NCI-H345 treated with DMSO at 0.1 percent for 48 hours (cell line): ENCODE measurements around the gene MEOX2.

Experiments used
- DNase-seq: peaks from one replicate; lab custom pipeline; 2025; ENCODE audit not compliant: unreplicated experiment; lab: John Stamatoyannopoulos, UW

Gene MEOX2

DNA sequence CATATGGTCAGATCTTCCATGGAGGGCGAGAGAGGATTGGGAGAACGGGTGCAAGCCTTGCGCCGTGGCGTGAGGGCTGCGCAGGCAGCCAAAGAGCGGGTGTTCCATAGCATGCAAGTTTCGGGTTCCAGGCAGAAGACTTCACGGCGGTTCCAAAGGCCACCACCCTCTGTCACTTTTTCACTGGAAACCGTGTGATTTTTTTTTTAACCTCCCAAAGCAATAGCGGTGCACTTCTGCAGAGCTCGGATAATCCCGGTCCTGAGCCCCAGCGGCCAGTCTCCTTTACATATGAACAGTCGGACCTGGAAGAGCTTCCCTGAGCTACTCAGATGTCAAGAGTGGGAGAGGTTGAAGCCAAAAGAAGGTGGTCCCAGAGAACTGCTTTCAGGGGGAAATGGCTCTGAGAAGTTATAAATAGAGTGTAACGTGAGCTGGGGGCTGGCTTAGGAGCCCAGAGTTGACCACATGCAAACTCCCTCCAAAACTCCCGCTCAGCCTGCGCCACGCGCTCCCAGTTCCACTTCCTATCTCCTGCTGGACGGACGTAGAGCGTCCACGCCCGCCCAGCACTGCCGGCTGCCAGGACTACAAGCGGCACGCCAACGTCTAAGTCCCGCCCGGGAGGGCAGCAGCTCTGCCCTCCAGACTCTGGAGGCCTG is at the start of gene MEOX2:
MEOX2 (minus strand) TSS at position 389 of the 662 bp plus-strand sequence; CDS start at position 108, 281 bp downstream.
- no peak for DNase-seq

DNA sequence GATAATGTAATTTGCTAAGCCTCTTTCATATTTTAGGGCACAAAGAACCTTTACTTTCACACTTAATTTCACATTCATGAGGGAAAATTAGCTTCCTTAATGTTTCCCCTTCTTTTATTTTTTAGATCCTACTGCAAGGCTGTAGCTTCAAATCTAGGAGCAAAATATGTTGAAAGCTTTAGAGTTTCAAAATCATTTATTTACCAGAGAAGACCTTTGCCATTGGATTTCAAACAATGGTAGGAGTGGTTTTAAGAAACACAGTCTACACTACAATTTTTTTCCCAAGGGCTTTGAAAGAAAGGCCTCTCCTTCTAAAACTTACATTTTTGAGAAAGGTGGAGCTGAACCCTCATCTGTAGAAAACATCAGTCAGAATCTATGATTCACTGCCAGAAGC is 43.3 kb upstream of the MEOX2 start:
- no peak for DNase-seq

DNA sequence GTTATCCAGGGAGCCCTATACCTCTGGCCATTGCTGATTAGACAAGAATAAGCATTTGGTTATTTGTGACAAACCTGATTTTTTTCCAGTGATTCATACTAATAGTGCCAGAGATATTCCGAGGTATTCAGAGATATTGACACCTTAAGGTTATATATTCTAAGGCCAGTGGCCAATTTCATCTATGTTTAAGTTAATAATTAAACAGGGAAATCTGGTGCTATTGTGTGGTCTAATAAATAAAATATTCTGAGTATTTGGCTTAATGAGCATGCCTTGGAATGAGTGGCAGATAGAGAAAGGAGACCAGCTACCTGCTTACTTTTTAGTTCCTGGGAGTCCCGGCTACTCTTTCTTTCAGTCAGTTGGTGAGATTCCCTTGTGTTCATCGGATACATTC is 38.6 kb upstream of the MEOX2 start:
- DNase-seq = no peak

DNA sequence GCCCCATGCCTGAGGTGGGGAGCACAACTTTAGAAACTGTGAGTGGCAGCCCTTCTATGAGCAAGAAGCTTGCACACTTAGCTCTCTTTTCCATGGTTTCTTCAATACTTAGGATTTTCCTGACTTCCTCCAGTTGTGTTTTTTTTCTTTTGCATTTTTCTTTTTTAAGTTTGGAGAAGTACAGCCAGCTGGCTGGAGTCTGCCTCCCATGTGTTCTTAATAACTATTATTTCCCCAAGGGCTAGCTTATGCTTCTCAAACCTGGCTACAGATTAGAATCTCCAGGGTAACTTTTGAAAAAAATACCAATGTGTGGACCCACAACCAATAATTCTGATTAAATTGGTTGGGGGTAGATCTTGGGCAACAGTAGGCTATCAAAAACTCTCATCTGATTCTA is 37.4 kb upstream of the MEOX2 start:
- DNase-seq = no peak

DNA sequence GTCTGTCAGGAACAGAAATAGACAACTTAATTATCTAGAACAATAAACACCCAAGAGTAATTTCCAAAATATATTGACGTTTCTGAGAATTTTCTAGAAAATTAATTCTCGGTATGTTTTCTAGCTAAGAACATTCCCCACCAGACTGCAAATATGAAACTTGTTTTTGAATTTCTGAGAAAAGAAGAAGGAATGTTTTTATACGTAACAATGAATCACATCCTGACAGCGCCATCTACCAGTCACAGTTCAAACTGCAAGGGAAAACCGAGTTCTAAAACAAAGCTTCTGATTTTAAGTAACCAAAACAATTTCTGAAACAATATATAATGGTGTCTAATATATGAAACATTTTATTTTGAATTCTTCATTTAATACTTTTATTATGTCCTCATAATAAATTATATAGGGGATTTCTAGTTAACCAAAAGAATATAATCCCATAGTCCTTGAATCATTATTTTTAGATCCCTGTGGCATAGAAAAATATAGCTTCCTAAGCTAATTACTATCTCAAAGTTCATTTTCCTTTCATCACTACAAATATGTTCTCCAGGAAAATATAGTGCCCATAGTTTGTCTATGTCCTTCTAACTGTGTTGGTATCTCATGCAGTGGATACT is 34.5 kb upstream of the MEOX2 start:
- peak; percentile 32 for DNase-seq

DNA sequence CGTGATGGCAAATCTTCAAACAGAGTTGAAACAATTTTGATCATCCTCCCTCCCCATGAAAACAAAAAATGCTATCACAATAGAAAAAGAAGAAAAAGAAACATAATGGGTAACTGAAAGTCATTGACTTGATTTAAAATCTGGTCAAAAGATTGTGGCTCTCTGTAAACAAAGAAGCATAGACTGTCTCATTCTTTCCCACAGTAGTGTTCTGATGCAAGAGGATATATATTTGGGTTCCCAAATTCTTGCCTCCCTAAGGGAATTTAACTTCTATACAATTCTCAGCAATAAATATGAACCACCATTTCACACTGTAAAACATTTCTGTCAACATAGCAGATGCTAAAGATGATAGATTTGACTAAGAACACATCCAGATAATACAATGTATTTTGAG is 32.8 kb upstream of the MEOX2 start:
- no peak for DNase-seq

DNA sequence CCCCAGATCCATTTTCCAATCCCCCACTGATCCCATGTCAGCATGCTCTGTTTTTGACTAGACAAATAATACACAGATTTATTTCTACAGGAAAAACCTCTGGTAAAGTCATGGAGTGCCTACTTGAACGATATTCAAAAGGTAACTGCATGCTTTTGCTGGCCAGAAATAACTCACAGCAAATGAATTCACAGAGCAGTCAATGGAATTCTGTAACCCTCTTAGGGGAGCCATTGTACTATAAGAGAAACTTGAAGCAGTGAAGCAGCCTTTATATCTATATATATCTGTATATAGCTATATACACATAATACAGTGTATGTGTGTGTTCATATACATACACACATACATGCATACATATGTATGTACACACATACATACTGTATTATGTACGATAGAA is 29.0 kb upstream of the MEOX2 start:
- DNase-seq = no peak

DNA sequence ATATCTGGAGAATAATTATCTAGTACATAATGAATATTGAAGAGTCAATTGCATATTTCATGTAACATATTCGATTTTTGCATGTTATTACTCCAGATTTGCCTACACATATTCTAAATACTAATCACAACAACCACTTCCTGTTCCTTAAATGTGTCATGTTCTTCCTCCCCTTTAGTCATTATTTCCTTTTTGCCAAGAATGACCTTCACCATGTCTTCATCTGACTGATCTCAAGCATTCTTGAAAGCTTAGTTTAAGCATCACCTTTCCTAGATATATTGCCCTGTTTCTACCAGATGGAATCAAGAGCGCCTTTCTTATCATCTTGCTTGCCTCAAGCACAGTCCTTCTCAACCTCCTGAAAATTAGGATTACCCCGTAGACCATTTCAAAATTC is 23.5 kb upstream of the MEOX2 start:
- DNase-seq = no peak

DNA sequence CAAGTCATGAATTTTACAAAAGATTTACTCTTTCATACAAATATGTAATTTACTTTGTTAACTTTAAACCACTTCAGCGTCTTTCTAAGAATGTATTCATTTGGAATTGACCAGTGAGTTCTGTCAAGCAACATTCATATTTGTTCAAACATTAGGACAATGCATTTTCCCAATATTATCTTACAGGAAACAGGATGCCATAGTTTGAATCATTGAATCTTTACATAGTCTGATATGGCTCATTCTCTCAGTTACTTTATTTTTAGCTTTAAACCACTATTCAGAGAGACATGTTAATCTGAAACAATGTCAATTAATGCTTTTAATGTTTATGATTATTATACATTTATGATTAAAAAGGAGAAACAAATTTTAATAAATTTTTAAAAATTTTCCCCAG is 21.1 kb upstream of the MEOX2 start:
- no peak for DNase-seq

DNA sequence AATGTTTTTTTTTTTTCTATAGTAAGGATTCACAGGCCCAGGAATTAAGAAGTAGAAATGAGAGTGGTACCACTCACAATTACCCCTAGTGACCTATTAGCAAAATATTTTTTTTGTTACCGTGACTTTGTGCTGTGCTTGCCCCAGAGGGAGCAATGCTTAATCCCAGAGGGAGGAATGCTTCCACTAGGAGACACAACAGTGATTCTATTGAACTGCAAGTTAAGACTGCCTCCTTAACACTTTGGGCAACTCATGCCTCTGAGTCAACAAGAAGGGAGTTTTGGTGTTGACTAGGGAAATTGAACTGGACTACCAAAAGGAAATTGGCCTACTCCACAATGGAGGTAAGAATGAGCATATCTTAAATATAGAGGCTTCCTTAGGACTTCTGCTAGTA is 17.2 kb upstream of the MEOX2 start:
- no peak for DNase-seq

DNA sequence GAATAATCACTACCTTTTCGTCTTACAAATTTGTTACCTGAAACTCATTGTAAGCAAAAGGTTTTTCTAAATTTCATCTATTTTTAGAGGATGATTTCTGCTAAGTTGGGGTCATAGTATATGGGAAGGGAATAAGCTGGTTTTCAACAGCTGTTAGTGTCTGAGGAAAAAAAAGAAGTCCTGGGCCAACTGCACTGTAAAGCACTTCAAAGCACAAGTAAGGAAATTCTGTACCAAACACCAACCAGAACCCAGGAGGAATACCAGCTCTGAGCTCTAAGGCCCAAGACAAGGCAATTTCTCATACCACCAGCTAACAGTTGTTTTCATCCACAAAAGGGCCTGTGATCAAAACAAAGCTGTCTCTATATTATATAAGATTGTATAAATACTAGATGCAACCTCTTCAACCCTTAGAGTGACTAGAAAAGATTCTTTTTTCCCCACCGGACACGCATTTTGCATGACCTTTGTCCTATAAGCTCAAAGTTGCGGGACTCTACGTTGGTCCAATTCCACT is 6.1 kb upstream of the MEOX2 start:
- no peak for DNase-seq

DNA sequence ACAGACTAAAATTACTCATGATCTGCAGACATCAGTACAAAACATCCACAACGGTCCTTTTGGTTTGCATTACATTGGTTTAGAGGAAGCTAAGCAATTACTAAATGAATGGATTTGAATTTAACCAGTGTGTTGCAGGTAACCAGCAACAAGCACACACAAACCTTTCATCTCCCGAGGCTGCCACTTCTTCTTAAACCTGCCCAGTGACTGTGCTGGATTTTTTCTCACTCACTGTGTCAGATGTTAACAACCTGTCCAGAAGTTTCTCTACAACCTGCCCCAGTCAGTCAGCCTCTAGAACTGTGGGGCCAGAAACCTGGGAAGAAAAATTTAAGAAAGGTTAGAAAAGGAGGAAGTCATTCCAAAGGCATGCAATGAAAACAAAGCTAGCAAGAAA is 2.4 kb upstream of the MEOX2 start:
- no peak for DNase-seq

DNA sequence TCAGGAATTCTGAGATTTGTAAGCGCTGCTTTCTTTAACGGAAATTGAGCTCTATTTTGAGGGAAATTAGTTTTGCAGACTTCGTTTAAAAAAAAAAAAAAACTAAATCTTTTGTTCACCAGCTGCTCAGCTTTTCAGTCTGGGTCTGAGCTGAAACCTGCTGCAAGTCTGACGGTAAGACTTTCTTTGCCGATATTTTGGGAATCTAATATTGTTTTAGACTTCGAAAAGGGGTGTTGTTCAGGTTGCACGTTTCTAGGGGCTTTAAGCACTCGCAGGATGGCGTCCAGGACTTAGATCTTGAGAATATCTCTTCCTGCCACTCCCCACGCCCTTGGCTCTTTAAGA is 1.8 kb upstream of the MEOX2 start:
- DNase-seq = no peak

DNA sequence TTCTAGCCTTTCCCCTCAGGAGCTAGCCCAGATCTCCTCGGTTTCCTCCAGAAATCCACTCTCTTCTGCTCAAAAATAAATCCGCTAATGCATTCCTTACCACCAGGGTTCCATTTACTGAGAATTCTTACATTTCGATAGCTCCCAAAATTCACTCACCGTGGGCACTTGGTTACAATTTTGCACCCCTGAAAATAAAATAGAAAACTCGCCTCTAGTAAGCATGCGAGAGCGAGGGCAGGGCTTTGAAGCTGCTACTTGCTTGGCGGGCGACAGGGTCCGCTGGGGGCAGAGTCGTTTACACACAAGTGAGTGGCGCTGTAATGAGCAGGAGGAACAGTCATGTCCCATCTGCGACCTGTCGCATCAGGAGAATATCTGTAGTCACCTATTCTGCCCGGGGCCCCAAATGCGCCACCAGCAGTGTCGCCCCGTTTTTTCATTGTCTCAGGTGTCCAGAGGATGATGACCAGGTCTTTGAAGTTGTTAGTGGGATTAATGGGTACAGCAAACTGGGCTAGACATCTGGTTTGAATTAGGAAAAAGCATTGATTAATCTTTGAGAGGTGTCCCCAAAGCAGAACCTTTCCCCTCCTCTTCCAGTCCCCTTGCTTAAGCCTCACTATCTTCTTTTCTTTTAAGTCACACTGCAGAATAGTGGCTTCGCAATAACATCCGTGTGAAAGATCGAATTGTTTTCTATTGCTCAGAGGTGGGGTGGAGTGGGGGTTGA is 1.2 kb upstream of the MEOX2 start:
- no peak for DNase-seq

DNA sequence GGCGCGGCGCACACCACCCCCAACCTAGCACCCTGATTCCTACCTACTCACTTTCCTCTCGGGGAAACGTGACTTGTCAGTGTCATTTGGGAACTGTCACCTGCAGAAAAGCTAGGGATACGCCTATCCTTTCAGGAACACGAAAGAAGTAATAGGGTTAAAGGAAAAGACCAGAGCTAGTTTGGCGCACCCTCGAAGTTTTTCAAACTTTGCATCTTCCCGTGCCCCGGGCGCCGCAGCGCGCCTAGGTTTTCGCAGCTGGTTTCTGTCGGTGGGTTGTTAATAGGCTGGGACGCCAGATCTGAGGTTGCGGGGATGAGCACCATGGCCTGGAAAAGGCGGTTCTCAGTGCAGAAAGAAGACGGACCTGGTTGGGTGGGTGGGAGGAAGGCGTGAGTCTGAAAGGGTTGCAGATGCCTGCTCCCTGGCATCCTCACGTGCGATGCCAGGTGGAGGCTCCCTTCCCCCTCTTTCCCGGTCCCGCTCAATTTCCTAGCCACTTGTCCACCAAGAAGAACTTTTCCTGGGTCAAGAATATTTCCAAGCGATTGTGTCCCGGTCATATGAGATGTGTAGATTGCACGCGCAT is 568 bp upstream of the MEOX2 start:
- DNase-seq = no peak

DNA sequence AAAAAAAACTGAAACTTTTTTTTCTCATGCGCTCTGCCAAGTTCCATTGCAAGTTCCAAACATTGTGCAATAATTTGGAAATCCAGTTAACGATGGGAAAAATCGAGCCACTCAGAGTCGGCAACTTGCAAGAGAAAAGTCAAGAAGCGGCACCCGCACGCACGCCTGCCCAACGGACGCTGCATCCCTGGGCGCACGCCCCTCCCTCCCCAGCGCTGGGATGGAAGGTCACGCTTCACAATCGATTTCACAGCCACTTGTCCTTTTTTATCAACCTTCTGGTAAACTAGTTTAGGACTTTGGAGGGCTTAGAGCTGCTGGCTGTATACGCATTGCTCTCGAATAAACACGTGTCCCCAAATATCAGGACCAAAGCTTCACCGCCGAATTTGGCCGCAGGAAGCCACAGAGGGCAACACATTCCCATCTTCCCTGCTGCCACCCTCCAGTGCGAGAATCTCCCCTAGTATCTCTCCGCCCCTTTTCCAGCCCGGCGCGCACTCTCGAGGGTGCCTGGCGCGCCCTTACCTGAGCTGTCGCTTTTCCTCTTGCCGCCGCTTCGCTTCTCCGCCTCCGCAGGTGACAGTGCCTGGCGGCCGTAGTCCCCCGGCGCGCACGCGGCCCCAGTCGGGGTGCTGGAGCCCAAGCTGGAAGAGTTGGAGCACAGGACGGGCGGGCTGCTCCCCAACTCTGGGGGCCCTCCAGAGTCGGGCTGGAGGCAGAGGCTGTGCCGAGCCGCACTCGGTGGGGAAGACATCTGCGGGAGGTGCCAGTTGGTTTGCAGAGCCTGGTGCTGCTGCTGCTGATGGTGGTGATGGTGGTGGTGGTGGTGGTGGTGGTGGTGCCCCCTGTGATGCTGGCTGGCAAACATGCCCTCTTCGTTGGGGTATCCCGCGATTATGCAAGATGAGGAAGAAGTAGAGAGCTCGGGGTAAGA is 857 bp downstream of the MEOX2 start:
- DNase-seq = peak; percentile 37

DNA sequence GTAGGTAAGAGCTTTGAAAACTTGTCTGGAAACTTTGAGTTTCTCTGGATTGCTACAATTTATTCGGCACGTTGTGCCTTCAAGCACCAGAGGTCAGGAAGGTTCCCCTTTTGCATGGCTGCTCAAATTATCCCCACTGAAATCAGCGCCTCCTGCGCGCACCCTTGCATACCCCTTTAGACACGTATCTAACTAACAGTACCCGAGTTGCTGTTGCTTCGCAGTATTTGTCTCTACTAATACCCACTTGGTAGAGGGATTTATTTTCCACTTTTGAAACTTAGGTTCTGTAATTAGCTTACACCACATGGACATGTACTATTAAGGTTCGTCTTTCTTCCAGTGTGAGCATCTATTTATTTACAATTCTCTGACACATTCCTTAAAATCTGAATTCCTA is 1.6 kb downstream of the MEOX2 start:
- DNase-seq = no peak

DNA sequence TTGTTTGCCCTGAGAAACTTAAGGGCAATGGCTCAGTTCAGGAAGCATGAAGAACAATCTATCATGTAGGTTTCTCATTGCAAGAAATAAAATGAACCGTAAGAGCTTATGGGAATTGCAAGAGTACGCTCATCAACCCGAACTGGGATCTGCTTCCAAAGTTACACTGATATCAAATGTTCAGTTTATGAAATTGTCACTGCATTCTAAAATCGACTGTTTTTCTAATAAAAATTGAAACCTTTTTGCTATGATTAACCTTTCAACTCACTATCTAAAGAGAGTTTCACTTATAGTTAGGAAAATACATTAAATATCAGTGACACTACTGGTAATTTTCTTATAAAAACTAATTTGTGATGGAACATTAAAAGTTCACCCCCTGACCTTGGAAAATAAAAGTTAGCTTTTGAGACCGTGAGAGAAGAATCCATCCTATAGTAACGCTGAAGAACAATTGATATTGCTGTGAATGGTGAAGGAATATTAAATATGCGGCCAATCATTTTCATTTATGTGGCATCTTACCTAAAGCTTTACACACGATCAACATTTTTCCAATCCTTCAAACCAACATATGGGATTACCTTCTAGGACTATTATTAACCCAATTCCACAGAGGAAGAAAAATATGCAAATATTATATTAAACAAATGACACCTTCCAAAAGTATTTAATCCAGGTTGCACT is 2.2 kb downstream of the MEOX2 start:
- DNase-seq = no peak

DNA sequence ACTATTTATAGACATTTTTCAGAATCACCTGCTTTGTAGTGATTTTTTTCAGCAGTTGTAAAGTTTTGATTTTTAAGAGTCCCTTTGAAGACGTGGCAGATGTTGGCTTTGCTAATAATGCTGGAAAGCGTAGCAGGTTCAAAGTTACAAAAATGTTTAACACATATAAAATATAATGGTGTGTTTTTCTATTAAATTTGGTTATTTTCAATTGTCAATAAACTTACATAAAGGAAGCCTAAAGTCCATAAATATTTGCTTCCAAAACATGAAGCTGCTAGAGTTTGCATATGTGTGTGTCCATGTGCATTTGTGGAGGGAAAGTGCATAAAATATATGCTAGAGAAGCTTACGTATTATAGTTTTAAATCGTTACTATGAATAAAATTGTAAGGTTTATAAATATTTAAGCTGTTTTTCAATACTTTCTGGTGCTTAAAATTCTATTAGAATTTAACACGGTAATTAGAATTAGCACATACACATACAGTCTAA is 3.7 kb downstream of the MEOX2 start:
- no peak for DNase-seq

DNA sequence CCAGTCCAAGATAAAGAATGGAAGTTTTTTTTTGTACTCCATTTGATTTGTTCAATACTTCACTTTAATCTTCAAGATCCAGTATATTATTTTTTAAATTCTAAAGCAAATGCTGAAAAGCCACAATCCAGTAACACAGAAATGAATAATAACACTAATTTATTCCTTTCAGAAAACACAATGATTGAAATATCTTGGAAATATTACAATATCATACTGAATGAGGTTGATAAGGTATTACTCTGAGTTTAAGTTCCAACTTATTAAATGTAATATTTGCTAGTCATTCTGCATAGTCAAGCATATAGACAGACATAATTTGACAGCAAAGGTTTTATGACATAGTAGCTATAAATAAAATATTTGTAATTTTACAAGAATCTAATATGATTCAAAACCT is 4.4 kb downstream of the MEOX2 start:
- no peak for DNase-seq
